ENCODE data around the gene GPR18. TPM values are rescaled to one million over a fixed set of nuclear protein-coding genes. Genes with fewer than 3 reads are reported as not detected.

Gene GPR18
- total and polyA plus RNA-seq, 3 donors from 2014 or later, result 8.5 to 18.0 (median 16.6) TPM

DNA sequence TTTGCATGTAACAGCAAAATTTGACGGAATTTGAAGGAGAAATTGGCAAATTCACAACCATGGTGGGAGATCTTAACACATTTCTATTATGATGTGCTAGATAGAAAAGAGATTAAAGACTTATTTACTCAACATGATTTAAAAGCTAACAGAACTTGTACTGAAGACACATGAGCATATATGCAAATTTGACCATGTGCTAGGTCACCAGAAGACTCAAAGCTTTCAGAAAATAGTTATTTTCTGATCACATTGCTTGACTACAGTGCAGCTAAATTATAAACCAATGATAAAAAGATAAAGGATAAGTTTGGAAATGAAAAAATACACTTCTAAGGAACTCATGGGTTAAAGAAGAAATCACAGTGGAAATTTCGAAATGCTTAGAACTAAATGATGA lies 39.9 kb upstream of the GPR18 start:
- no peak for DNase-seq
- no peaks in the 10 kb centered on the region for H3K27me3 ChIP-seq
- intact Hi-C loops (cut with DNase I; ENCODE audit: low total_unique reads), result no loop called here

DNA sequence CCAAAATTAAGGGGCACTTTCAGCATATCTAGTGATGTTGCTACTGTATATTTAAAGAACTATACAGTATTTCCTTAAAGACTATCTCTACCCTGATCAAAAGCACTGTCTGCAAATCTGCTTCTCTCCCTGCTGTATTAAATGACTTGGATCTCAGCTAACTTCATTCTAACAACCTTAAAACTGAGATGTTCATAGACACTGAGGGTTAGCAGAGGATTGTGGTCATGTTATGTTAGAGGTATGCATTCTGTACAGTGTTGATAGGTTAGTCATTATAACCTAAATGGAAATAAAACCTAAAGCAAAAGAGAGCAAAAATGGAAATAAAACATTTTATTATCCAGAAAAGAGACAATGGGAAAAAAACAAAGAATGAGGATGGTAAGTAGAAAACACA lies 39.2 kb upstream of the GPR18 start:
- no peaks in the 10 kb centered on the region for H3K27me3 ChIP-seq
- no peaks in the 10 kb centered on the region for H3K9me3 ChIP-seq
- no peak for DNase-seq
- no peaks in the 10 kb centered on the region for H3K4me1 ChIP-seq
- no peaks in the 10 kb centered on the region for H3K36me3 ChIP-seq (ENCODE audit: low read depth, missing control alignments)
- no peak overlapping the region for H3K27ac ChIP-seq
- no peak for TF ChIP-seq POLR2A (IDR thresholded peaks at IDR 0.05)
- TF ChIP-seq, protein P1, sequence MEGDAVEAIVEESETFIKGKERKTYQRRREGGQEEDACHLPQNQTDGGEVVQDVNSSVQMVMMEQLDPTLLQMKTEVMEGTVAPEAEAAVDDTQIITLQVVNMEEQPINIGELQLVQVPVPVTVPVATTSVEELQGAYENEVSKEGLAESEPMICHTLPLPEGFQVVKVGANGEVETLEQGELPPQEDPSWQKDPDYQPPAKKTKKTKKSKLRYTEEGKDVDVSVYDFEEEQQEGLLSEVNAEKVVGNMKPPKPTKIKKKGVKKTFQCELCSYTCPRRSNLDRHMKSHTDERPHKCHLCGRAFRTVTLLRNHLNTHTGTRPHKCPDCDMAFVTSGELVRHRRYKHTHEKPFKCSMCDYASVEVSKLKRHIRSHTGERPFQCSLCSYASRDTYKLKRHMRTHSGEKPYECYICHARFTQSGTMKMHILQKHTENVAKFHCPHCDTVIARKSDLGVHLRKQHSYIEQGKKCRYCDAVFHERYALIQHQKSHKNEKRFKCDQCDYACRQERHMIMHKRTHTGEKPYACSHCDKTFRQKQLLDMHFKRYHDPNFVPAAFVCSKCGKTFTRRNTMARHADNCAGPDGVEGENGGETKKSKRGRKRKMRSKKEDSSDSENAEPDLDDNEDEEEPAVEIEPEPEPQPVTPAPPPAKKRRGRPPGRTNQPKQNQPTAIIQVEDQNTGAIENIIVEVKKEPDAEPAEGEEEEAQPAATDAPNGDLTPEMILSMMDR (IDR thresholded peaks at IDR 0.05), result no peak
- H3K4me3 ChIP-seq, result no peak overlapping the region
- intact Hi-C loops (cut with DNase I; ENCODE audit: low total_unique reads), result no loop called here

More for the DNA sequence above, 39.9 kb upstream of the GPR18 start:
- Histone ChIP-seq H3K27ac (no peak overlapping the region), H3K36me3 (ENCODE audit: low read depth, missing control alignments) (no peaks in the 10 kb centered on the region), H3K4me1 (no peaks in the 10 kb centered on the region), H3K4me3 (no peak overlapping the region), H3K9me3 (no peaks in the 10 kb centered on the region)
- 91 to 93% methylated on average over 2 of the region's 2 CpGs for WGBS, 2 donors
- TF ChIP-seq, protein P1 (IDR thresholded peaks at IDR 0.05), result no peak

DNA sequence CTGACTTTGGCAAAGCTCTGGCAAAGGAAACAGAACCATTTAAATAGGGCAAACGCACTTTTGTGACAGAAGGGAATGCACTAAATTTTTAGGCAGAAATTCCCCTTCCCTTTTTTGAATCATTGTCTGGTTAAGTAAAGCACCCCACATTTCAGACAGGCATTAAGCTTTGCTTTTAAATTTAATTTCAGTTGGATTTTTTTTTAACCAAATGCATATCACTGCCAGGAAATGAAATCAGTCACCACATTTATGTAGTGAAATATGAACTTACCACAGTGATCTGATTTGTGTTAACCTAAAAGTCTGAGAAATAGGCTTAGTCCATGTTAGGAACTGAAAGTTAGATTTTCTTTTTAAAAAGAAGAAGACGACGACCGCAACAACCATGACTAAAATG lies 38.2 kb upstream of the GPR18 start:
- Histone ChIP-seq H3K9me3 (no peaks in the 10 kb centered on the region), H3K4me1 (no peaks in the 10 kb centered on the region), H3K4me3 (no peak overlapping the region), H3K27me3 (no peaks in the 10 kb centered on the region), H3K36me3 (ENCODE audit: low read depth, missing control alignments) (no peaks in the 10 kb centered on the region), H3K27ac (no peak overlapping the region)
- intact Hi-C loops (cut with DNase I; ENCODE audit: low total_unique reads), result no loop called here
- no peak for DNase-seq
- WGBS, 2 donors, result 73 to 90% methylated on average over 4 of the region's 4 CpGs
- TF ChIP-seq, protein P1 (IDR thresholded peaks at IDR 0.05), result no peak
- TF ChIP-seq POLR2A (IDR thresholded peaks at IDR 0.05), result no peak

DNA sequence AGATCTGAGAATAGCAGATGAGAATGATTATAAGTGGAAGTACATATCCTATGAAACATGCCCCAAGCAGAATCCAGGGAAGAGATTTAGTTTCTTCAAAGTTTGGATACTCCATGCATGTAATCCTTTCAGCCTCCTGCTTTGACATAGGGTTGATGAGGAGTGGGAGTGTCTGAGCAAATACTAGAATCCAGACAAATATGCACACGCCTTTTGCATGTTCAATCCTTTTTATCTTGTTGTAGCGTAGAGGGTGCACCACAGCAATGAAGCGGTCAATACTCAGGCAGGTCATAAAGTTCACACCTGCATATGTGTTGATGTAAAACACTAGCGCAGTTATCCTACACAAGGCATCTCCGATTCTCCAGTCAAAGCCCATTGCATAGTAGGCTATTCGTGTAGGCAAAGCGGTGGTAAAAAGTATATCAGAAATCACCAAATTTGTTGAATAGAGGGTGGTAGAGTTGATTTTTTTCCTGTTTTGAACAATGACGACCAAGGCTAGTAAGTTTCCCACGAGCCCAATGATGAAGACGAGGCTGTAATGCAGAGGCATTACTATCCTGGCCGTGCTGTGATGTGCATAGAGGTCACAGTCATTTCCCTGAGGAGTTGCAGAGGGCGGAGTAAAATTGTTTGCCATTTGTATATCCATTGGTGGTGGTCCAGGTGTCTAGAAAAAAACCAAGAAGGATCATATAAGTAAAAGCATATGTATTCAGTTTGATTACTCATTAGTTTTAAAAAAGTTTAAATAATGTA lies 37.5 kb upstream of the GPR18 start:
- intact Hi-C loops (cut with DNase I; ENCODE audit: low total_unique reads), result no loop called here

More for the DNA sequence above, 37.5 kb upstream of the GPR18 start:
- TF ChIP-seq POLR2A (IDR thresholded peaks at IDR 0.05), result no peak
- TF ChIP-seq, protein P1 (IDR thresholded peaks at IDR 0.05), result no peak
- Histone ChIP-seq H3K27ac (no peak overlapping the region), H3K4me1 (no peaks in the 10 kb centered on the region), H3K9me3 (no peaks in the 10 kb centered on the region), H3K27me3 (no peaks in the 10 kb centered on the region), H3K36me3 (ENCODE audit: low read depth, missing control alignments) (no peaks in the 10 kb centered on the region), H3K4me3 (no peak overlapping the region)
- 93 to 96% methylated on average over 12 of the region's 12 CpGs for WGBS, 2 donors
- DNase-seq, result no peak
